Measurements from ENCODE around the gene MRPL49. TPM values are rescaled to one million over a fixed set of nuclear protein-coding genes. Genes with fewer than 3 reads are reported as not detected.

Gene MRPL49
- total RNA-seq, 4 donors from 2014 or later, result 37.2 to 47.9 (median 43.2) TPM

- ATAC-seq (ENCODE audit: low FRiP score) (no peak), DNase-seq (ENCODE audit: low spot score) (no peak)
- no peak for TF ChIP-seq CTCF (IDR thresholded peaks at IDR 0.05)
Observed at GRCh38 chr11:65130631-65131416, 8.7 kb downstream of the MRPL49 start.

DNA sequence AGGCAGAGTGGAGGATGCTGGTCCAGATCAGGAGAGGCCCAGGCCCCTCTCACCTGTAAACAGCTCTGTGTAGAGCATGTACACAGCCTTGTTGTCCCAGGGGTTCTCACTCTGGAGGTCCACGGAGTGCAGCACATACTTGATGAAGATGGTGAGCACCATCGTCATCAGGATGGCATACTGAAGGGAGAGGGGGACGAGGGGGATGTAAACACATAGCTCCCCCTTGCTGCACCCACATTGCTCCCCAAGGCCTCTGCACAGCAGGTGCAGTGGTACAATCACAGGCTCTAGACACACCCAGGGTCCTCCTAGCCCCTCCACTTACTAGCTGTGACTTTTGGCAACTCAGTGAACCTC lies 9.3 kb downstream of the MRPL49 start:
- ATAC-seq (ENCODE audit: low FRiP score) (no peak), DNase-seq (ENCODE audit: low spot score) (no peak)
- TF ChIP-seq CTCF (IDR thresholded peaks at IDR 0.05), result no peak

DNA sequence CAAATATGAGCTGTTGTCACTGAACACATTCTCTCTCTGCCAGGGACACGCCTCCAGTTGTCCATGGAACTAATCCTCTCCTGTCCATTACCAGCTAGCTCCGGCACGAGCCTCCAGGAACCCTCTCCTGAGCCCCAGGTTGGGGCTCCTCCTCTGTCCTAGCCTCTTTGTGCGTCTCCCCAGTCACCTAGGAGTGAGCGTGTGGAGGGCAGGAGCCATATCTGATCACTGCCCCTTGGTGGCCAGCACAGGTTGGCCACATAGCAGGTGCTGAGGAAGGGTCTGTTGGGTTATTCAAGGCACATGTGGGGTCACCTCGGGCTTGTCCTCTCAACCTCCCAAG lies 9.7 kb downstream of the MRPL49 start:
- DNase-seq (ENCODE audit: low spot score) (no peak), ATAC-seq (ENCODE audit: low FRiP score) (no peak)
- no peak for TF ChIP-seq CTCF (IDR thresholded peaks at IDR 0.05)

- TF ChIP-seq CTCF (IDR thresholded peaks at IDR 0.05), result no peak
- DNase-seq (ENCODE audit: low spot score) (no peak), ATAC-seq (ENCODE audit: low FRiP score) (no peak)
Observed at GRCh38 chr11:65132238-65132987, 10.3 kb downstream of the MRPL49 start.

GRCh38 chr11:65132988-65133700 lies 11.0 kb downstream of the MRPL49 start:
- no peak for DNase-seq (ENCODE audit: low spot score)
- TF ChIP-seq CTCF (IDR thresholded peaks at IDR 0.05), result no peak
- ATAC-seq (ENCODE audit: low FRiP score), result no peak

DNA sequence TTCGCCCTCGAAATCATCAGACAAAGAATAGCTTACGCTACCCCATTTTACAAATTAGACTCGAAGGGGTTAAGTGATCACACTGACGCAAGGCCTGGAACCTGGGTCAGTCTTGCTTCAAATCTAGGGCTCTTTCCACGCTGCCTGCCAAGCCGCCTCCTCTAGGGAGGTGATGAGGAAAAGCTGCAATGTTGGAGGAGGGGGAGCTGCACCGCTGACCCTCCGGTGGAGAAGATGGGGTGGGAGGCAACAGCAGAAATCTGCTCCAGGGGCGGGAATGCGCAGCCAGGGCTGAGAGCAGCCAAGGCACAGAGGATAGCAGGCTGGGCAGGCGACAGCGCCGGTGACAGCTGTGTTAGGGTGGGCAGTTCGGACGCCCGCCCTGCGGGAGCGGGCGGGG lies 11.6 kb downstream of the MRPL49 start:
- no peak for DNase-seq (ENCODE audit: low spot score)
- TF ChIP-seq CTCF (IDR thresholded peaks at IDR 0.05), result no peak
- no peak for ATAC-seq (ENCODE audit: low FRiP score)
